Suppressor macrophage (primary cell): ENCODE measurements around the gene SLC25A45.
A peak's percentile ranks its signal among the peaks of the same experiment; 100 is the strongest.

Experiments used
- DNase-seq, 4 experiments: peaks; one replicate each; pipeline ENCODE4 v3.0.0-alpha.2; 2020 to 2022

The SLC25A45 gene

GRCh38 chr11:65404638-65405339 lies 22.3 kb upstream of the SLC25A45 start:
- DNase-seq: no peak

GRCh38 chr11:65404210-65404609 lies 21.8 kb upstream of the SLC25A45 start:
- no peak for DNase-seq

GRCh38 chr11:65403607-65404121 lies 21.2 kb upstream of the SLC25A45 start:
- DNase-seq: peak; percentile 81 to 91 (median 88)

- DNase-seq: no peak
Observed at GRCh38 chr11:65402790-65403189, 20.3 kb upstream of the SLC25A45 start.

GRCh38 chr11:65401803-65402248 lies 19.4 kb upstream of the SLC25A45 start:
- DNase-seq: no peak

GRCh38 chr11:65401073-65401802 lies 18.8 kb upstream of the SLC25A45 start:
- DNase-seq: no peak

DNA sequence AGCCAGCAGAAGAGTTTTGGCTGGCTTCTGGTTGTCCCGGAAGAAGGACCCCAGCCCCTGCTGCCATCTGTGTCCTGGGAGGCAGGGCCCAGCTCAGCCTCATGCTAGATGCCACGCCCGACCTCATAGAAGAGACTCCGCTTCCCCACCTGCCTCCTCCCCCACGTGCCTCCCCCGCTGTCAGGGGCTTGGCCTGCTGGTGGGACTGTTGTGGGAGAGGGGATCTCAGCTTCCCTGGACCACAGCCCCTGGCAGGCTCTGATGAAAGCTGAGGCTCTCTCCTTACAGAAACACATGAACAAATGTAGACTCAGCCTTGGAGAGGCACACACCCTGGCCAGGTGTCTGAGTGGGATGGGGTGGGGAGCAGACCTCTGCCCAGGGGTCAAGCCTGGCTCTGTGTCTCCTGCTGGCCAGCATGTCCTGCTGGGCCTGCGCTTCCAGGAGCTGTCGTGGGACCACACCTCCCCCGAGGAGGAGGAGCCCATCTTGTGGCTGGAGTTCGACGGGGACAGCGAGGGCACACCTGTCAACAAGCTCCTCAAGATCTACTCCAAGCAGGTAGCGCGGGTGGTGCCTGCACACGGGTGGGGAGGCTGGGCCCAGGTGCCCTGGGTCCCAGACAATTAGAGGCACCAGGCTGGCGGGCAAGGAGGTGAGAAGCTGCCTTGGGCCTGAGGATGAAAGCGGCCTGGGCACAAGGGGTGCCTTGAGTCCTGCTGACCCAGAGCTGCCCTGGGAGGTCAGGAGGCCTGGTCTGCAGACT lies 18.0 kb upstream of the SLC25A45 start:
- DNase-seq: no peak

GRCh38 chr11:65399845-65400244 lies 17.4 kb upstream of the SLC25A45 start:
- DNase-seq: no peak

GRCh38 chr11:65399249-65399648 lies 16.8 kb upstream of the SLC25A45 start:
- DNase-seq: no peak

DNA sequence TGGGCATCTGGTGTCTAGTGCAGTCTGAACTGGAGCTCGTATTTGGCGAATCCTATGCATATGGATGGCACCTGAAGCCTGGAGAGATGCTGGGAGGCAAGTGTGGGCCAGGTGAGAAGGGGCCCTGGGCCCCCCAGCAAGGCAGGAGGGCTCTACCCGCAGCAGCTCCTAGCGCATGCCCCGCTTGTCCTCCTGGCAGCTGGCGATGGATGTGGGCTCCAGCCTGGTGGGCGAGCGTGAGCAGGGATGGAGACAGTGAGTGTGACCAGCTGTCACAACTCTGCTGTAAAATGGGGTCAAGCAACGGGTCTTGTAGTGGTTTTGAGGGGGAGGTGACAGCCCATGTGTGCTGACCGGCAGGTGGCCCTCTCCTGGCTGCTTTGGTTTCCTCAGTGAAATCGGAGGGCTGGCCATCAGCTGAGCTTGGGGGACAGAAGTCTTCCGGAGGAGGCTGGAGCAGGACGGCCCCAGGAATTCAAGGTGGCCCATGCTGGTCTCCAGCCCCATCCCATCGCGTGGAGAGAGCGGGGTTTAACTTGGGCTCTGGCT lies 16.0 kb upstream of the SLC25A45 start:
- DNase-seq: no peak

DNA sequence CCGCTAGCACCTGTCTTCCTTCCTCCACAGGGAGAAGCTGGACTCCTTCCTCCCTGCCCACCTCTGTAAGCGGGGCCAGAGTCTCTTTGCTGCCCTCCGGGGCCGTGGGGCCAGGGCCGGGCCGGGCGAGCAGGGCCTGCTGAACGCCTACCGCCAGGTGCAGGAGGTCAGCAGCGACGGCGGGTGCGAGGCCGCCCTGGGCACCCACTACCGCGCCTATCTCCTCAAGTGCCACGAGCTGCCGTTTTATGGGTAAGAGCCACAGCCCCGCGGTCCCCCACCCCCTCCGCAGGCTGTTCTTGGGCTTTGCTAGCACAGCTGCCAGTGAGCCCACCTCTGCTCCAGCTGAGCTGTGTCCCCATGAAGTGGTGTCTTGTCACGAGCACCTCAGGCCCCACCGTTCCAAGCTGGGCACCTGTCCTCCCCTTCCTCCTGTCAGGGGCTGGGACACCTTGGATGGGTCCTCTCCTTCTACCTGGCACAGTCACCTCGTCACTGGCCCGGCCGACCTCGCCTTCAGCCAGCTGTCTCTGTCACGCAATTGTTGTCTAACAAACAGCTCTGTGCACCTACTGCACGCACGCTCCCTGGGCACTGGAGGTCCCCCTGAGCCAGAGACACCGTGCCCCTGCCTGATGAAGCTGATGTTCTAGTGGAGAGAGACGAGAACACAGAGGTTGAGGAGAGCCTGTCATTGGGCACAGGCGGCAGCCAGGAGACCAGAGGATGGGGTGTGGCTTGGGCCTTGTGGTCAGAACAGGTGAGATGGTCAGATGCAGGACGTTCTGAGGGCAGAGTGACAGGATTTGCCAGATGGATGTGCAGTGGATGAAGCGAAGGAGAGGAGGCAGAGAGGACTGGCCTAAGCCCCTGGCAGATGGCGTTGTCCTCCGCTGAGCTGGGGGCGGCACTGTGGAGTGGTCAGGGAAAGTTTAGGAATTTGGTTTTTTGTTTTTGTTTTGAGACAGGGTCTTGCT lies 14.6 kb upstream of the SLC25A45 start:
- DNase-seq: no peak

DNA sequence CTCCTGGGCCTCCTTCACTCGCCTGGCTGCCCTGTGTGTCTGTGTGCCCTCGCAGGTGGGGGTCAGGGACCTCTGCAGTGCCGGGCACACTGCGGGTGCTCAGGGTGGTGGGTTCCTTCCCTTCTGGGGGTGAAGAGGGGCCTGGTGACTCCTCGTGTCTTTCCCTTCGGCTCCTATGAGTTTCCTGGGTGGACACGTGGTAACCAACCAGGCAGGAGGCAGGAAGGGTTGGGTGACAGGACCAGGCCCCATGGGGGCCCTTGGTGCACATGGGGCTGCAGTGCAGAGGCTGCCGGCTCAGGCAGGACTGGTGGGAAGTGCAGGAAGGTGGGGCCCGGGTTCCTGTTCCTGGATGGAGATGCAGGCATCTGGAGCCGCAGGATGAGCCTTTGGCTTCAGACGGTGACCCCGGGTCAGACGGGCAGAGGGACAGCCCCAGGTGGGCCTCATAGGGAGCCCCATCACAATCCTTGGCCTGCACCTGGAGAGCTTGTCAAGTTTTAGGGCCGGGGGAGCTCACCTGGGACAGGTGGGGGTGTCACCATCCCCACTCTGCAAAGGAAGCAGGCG lies 13.6 kb upstream of the SLC25A45 start:
- DNase-seq: no peak

- no peak for DNase-seq
Observed at GRCh38 chr11:65394125-65394536, 11.7 kb upstream of the SLC25A45 start.

- no peak for DNase-seq
Observed at GRCh38 chr11:65393513-65394079, 11.2 kb upstream of the SLC25A45 start.

DNA sequence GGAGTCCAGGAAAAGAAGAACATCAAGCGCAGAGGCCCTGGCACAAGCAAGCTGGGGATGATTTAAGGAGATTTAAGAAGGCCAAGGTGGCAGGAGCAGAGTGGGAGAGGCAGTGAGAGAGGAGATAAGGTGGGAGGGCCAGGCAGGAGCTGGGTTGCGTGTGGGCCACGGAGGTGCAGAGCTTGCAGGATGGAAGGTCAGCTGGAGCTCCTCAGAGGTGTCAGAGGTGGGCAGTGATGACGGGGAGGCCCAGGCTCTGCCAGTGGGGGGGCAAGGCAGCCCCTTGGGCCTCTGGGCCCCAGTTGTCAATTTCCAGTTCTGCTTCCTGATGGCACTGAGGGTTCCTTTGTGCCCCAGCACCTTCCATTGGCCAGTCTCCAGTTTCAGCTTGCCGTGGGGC lies 10.5 kb upstream of the SLC25A45 start:
- no peak for DNase-seq

DNA sequence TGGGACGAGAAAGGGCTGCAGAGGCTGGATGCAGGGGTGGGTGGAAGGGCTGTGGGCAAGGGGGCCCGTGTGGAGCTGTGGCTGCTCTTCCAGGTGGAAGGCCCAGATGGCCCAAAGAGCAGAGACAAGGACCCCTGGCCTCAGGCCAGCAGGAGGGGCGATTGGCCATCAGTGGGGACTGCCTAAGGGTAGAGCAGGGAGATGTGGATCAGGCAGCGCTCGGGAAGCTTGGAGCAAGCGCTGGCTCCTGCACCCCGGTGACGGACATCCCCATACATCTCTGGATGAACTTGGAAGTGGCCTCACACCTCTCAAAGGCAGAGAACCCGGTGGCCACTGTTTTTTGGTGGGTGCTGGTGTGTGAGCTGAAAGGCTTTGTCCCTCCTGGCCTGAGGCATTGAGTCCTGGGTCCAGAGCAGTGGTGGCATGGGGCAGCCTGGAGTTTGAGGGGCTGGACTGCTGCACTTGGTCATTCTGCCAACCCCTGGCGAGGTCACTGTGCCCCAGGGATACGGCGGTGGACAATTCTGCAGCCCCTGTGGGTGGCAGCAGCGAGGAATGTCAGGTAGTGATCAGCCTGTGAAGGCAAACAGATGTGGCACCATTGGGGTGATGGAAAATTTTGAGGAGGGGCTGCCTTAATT lies 9.9 kb upstream of the SLC25A45 start:
- no peak for DNase-seq

- DNase-seq: no peak
Observed at GRCh38 chr11:65390996-65391395, 8.6 kb upstream of the SLC25A45 start.

DNA sequence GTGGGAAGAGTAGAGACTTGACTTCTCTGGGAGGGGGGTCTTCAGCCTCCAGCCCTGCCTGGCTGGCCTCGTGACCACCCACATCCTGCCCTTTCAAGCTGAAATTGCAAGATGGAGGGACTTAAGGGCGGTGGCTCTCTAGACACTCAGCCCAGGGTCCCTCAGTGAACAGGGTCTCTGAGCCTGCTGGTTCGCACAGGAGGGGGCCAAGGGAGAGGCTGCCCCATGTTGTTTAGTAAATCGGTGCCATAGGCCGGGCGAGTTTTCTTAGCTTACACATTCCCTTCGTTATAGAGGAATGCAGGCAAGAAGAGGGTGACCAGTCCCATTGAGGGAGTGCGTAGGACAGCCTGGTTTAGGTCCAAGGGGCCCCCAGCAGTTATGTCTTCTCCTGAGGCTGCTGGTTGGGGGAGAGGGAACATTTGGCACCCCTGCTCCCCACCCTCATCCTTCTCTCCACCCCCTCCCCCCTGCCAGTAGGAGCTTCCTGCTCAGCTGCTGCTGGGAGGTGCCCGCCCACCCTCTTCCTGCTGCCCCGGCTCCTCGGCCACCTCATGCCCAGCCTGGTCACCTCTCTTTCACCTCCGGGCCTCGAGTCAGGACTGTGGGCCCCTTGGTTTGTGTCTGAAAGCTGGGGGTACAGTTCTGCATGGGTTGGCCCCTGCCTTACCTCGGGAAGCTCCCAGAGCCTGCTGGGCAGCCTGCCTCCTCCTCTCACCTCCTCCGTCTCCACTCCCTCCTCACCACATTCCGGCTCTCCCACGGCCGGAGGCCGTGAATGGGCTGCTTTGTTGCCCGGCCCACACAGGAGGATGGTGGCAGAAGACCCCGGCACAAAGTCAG lies 7.9 kb upstream of the SLC25A45 start:
- DNase-seq: peak in 1 of 4 experiments; percentile 36

- no peak for DNase-seq
Observed at GRCh38 chr11:65389294-65389980, 7.0 kb upstream of the SLC25A45 start.
